Measurements from ENCODE around the gene SSNA1.

Gene SSNA1

DNA sequence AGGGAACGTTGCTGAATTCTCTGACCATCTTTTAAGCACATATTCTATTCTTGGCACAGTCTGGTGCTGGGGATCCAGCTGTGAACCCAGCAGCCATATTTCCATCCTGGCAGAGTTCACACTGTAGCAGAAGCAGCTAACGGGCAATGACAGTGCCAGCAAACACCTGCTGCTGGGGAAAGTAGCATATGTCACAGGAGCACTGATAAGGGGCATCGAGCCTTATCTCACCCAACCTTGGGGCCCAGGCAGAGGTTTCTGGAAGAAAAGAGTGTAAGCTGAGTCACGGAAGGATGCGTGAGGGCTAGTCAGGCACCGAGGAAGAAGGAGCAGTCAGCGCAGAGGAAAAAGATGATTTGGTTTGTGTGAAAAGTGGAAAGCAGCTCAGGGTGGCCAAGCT is 18.1 kb downstream of the SSNA1 start:
- TF ChIP-seq, protein P1, sequence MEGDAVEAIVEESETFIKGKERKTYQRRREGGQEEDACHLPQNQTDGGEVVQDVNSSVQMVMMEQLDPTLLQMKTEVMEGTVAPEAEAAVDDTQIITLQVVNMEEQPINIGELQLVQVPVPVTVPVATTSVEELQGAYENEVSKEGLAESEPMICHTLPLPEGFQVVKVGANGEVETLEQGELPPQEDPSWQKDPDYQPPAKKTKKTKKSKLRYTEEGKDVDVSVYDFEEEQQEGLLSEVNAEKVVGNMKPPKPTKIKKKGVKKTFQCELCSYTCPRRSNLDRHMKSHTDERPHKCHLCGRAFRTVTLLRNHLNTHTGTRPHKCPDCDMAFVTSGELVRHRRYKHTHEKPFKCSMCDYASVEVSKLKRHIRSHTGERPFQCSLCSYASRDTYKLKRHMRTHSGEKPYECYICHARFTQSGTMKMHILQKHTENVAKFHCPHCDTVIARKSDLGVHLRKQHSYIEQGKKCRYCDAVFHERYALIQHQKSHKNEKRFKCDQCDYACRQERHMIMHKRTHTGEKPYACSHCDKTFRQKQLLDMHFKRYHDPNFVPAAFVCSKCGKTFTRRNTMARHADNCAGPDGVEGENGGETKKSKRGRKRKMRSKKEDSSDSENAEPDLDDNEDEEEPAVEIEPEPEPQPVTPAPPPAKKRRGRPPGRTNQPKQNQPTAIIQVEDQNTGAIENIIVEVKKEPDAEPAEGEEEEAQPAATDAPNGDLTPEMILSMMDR (IDR thresholded peaks at IDR 0.05), result no peak
- peak overlapping the region; percentile 95 for H3K4me3 ChIP-seq
- H3K27ac ChIP-seq, result no peak overlapping the region
- no peak for DNase-seq (ENCODE audit: low spot score)

DNA sequence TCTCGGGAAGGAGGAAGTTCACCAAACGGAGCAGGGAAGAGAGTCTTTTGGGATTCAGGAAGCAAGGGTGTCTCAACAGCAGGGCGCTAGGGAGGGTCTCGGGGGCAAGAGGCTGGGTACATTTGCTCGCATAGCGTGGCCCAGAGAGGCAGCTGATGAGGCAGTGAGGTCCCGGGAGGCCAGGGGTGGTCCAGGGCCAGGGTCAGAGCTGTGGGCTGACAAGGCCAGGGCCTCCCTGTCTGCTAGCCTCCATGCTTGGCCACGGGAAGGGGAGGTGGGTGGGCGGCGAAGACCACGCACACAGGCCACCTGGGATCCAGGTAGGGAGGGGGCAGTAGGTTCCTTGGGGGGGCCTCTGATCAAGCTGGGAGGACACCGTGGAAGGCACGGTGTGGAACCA is 23.1 kb downstream of the SSNA1 start:
- H3K4me3 ChIP-seq, result no peak overlapping the region
- H3K27ac ChIP-seq, result no peak overlapping the region
- DNase-seq (ENCODE audit: low spot score), result no peak
- TF ChIP-seq, protein P1 (IDR thresholded peaks at IDR 0.05), result no peak

DNA sequence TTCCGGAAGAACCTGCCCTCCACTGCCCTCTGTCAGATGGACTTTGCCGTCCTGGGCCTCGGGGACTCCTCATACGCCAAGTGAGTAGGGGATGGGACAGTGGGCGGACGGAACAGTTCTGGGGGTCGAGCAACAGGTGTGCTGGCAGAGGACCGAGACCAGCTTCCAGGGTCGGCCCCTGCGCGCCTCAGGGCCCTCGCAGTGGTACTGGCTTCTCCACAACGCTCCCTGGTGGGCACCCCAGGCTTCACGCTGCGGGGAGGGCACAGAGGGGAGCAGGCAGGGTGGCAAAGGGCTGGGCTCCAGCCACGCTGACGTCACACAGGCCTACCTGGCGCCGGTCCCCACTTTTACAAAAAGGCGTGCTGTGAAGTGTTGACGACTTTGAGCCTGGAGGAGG is 24.0 kb downstream of the SSNA1 start:
- no peak for DNase-seq (ENCODE audit: low spot score)
- TF ChIP-seq, protein P1 (IDR thresholded peaks at IDR 0.05), result no peak
- Histone ChIP-seq H3K27ac (no peak overlapping the region), H3K4me3 (no peak overlapping the region)

DNA sequence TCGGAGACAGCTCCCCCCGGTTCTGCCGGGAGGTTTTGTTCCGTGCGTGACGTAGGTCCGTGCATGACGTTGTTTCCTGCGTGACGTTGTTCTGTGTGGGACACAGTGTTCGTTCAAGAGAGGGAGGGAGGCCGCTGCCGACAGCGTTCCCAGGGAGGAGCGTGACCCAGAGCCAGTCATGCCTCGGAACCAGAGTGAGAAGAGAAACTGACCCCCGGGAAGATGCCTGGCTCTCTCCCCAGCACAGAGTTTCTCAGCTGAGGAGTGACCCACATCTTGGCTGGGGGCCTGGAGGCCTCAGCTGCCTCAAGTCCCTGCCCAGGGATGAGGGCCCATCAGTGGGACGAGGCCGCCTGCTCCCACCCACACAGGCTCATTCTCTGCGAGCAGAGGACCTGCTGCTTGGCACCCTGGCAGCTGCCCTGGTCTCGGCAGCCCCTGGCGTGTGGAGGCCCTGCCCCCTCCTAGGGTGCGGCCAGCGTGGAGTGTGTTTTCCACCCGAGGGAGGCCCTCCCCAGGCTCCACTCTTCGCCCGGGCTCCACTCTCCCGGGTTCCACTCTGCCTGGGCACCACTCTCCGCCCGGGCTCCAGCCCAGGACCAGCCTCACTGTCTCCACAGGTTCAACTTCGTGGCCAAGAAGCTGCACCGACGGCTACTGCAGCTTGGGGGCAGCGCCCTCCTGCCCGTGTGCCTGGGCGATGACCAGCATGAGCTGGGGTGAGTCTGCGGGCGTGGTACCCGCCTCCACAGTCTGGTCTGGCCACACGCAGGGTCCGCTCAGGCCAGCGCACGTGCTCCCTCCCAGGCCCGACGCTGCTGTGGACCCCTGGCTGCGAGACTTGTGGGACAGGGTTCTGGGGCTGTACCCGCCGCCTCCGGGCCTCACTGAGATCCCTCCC is 24.9 kb downstream of the SSNA1 start:
- TF ChIP-seq, protein P1 (IDR thresholded peaks at IDR 0.05), result no peak
- no peak overlapping the region for H3K27ac ChIP-seq
- DNase-seq (ENCODE audit: low spot score), result no peak
- no peak overlapping the region for H3K4me3 ChIP-seq

DNA sequence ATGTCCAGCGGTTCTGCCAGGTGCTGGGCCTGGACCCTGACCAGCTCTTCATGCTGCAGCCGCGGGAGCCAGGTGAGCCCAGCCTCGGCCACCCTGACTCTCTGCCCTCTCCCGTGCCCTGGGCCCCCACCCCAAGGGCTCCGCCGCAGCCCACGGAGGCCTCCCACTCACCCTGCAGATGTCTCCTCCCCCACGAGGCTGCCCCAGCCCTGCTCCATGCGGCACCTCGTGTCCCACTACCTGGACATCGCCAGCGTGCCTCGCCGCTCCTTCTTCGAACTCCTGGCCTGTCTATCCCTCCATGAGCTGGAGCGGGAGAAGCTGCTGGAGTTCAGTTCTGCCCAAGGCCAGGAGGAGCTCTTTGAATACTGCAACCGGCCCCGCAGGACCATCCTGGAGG is 26.1 kb downstream of the SSNA1 start:
- DNase-seq (ENCODE audit: low spot score), result no peak
- no peak overlapping the region for H3K4me3 ChIP-seq

DNA sequence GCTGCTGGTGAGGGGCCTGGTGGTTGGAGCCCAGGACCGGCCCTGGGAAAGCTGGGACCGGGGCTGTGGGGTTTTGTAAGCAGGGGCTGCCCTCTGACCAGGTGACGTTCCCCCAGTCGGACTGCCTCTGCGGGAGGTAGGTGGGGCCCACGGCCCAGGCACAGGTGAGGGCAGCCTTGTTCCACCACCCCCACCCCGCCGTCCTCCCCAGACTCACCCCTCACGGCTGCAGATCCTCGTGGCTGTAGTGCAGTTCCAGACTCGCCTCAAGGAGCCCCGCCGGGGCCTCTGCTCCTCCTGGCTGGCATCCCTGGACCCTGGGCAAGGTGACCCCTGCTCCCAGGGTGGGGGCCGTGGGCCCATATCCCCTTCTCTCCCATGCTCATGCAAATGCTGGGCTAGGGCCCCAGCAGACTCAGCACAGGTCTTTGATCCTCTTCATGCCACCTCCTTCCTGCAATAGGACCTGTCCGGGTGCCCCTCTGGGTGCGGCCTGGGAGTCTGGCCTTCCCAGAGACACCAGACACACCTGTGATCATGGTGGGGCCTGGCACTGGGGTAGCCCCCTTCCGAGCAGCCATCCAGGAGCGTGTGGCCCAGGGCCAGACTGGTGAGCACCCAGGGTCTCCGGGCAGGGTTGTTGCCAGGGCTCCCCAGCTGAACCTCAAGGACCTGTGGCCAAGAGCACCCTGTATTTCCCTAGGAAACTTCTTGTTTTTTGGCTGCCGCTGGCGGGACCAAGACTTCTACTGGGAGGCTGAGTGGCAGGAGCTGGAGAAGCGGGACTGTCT is 26.9 kb downstream of the SSNA1 start:
- Histone ChIP-seq H3K4me3 (no peak overlapping the region), H3K27ac (no peak overlapping the region)
- no peak for DNase-seq (ENCODE audit: low spot score)
- TF ChIP-seq, protein P1 (IDR thresholded peaks at IDR 0.05), result no peak

More for the DNA sequence above, 26.1 kb downstream of the SSNA1 start:
- TF ChIP-seq, protein P1 (IDR thresholded peaks at IDR 0.05), result no peak
- no peak overlapping the region for H3K27ac ChIP-seq

Data from coronary artery (tissue), 2 donors.